NOMO-1 (cell line): ENCODE results near the gene EMC9.
A peak's percentile ranks its signal among the peaks of the same experiment; 100 is the strongest.
"Not testable (repeated sequence)": the region's sequence is repeated elsewhere in the genome, so short reads cannot be mapped to it uniquely, and the experiment has no call there.

Source experiments
- DNase-seq, 2 experiments: peaks; one replicate each; lab custom pipeline; 2025; ENCODE audit not compliant: unreplicated experiment in 2 of 2; lab: John Stamatoyannopoulos, UW

Gene EMC9

GRCh38 chr14:24110523-24110922 lies 30.9 kb downstream of the EMC9 start:
- DNase-seq = no peak

- no peak for DNase-seq
Measured at GRCh38 chr14:24110060-24110459, 31.3 kb downstream of the EMC9 start.

GRCh38 chr14:24108336-24108874 lies 33.0 kb downstream of the EMC9 start:
- no peak for DNase-seq

- no peak for DNase-seq
Measured at GRCh38 chr14:24106672-24107271, 34.6 kb downstream of the EMC9 start.

GRCh38 chr14:24105609-24106239 lies 35.7 kb downstream of the EMC9 start:
- DNase-seq = not testable (repeated sequence)

- no peak for DNase-seq
Measured at GRCh38 chr14:24103451-24103850, 37.9 kb downstream of the EMC9 start.

- DNase-seq = no peak
Measured at GRCh38 chr14:24102357-24103048, 38.9 kb downstream of the EMC9 start.

- DNase-seq = no peak
Measured at GRCh38 chr14:24100982-24101494, 40.4 kb downstream of the EMC9 start.

GRCh38 chr14:24100197-24100981 lies 41.0 kb downstream of the EMC9 start:
- peak in 1 of 2 experiments; percentile 26 for DNase-seq

- no peak for DNase-seq
Measured at GRCh38 chr14:24098927-24099813, 42.2 kb downstream of the EMC9 start.

GRCh38 chr14:24098229-24098926 lies 43.0 kb downstream of the EMC9 start:
- DNase-seq = no peak

- DNase-seq = no peak
Measured at GRCh38 chr14:24096545-24097181, 44.7 kb downstream of the EMC9 start.

- DNase-seq = peak; percentile 31 to 58
Measured at GRCh38 chr14:24095271-24096068, 45.9 kb downstream of the EMC9 start.

- DNase-seq = peak in 1 of 2 experiments; percentile 27
Measured at GRCh38 chr14:24094841-24095270, 46.5 kb downstream of the EMC9 start.

- peak; percentile 81 to 93 for DNase-seq
Measured at GRCh38 chr14:24093901-24094840, 47.2 kb downstream of the EMC9 start, which contains the start of gene PCK2. PCK2 (plus strand) TSS chr14:24094311; CDS start chr14:24094406, 95 bp downstream.

GRCh38 chr14:24093207-24093900 lies 48.0 kb downstream of the EMC9 start:
- DNase-seq = no peak
